Fibroblast of villous mesenchyme (primary cell): ENCODE data around the gene LRCH1. TPM values are rescaled to one million over a fixed set of nuclear protein-coding genes. Genes with fewer than 3 reads are reported as not detected.
"Not testable (repeated sequence)": the region's sequence is repeated elsewhere in the genome, so short reads cannot be mapped to it uniquely, and the experiment has no call there.

Source experiments
- DNase-seq: peaks from one replicate; pipeline ENCODE4 v3.0.0-alpha.2; 2010; ENCODE audit warnings: low read depth
- H3K4me3 ChIP-seq: 2 replicates; pipeline ENCODE4 v1.5.1; 2011; ENCODE audit warnings: low read depth, mild to moderate bottlenecking, low read length
- total RNA-seq: library from RNA; depleted of rRNA; stranded (reverse); fragments of >200 nt; gene quantifications from 2 replicates; pipeline ENCODE4 v1.2.3, GENCODE V29; 2012
- TF ChIP-seq, protein P1 (sequence below): IDR thresholded peaks from 2 replicates; pipeline ENCODE4 v1.5.1; 2012; ENCODE audit warnings: low read depth, mild to moderate bottlenecking, low read length; ENCODE audit not compliant: insufficient read depth

The LRCH1 gene
- total RNA-seq = 8.4 and 9.1 TPM in 2 replicates

GRCh38 chr13:46552889-46553520, at the start of gene LRCH1:
LRCH1 (plus strand) TSS chr13:46553170; CDS start chr13:46553397, 227 bp downstream.
- TF ChIP-seq, protein P1, sequence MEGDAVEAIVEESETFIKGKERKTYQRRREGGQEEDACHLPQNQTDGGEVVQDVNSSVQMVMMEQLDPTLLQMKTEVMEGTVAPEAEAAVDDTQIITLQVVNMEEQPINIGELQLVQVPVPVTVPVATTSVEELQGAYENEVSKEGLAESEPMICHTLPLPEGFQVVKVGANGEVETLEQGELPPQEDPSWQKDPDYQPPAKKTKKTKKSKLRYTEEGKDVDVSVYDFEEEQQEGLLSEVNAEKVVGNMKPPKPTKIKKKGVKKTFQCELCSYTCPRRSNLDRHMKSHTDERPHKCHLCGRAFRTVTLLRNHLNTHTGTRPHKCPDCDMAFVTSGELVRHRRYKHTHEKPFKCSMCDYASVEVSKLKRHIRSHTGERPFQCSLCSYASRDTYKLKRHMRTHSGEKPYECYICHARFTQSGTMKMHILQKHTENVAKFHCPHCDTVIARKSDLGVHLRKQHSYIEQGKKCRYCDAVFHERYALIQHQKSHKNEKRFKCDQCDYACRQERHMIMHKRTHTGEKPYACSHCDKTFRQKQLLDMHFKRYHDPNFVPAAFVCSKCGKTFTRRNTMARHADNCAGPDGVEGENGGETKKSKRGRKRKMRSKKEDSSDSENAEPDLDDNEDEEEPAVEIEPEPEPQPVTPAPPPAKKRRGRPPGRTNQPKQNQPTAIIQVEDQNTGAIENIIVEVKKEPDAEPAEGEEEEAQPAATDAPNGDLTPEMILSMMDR = no peak
- peak within 1 kb of the TSS; percentile 95 for H3K4me3 ChIP-seq
- peak; percentile 93 for DNase-seq

DNA sequence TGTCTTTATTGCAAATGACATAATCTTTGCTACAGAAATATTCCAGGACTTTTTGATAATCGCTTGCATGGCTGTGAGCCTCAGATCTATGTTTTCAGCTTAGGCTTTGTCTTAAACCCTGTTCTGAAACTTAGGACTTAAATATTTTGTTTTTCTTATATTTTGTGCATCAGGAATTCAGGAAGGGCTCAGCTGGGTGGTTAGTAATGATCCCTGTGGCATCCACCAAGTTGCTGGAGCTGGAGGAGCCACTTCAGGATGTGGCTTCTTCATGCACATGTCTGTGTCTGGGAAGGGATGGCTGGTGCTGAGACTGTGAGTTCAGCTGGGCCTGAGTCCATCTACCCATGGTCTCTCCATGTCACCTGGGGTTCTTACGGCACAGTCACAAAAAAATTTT, 48.9 kb upstream of the LRCH1 start:
- no peak overlapping the region for H3K4me3 ChIP-seq
- TF ChIP-seq, protein P1 = no peak
- no peak for DNase-seq

DNA sequence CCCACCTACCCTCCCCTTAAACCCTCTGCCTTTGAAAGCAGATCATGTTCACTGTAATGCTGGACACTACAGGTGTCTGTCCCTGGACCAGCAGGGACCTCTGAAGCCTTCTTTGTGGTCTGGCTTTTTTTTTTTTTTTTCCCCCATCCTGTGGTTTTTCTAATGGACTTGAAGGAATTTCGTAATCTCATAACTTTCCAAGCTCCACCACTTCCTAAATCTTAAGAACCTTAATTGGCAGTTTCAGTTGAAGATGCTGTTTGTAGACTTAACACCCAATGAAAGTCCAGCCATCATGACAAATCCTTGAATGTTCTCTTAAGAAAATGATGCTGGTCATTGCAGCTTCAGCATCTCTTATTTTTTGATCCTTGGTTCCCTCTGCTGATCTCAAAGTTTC, 45.0 kb upstream of the LRCH1 start:
- DNase-seq = no peak
- TF ChIP-seq, protein P1 = no peak
- H3K4me3 ChIP-seq = no peak overlapping the region

GRCh38 chr13:46509981-46510380, 43.0 kb upstream of the LRCH1 start:
- no peak overlapping the region for H3K4me3 ChIP-seq
- no peak for DNase-seq
- TF ChIP-seq, protein P1 = no peak

DNA sequence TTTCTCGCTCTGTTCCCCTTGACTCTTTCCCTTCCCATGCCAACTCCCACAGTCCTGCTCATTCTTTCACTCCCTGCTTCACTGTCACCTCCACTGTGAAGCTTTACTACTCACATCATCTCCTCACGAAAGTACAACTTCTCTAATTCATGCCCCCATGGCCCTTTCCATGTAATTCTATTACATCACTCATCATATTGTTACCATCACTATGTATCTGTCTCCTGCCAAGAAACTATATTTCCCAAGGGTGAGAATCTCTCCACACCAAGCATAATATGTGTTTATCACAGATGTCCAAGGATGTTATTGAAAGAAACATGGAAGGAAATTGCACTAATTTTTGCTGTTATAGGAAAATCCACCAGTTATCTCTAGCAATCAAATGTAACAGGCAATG, 37.2 kb upstream of the LRCH1 start:
- H3K4me3 ChIP-seq = no peak overlapping the region
- DNase-seq = no peak
- TF ChIP-seq, protein P1 = no peak

DNA sequence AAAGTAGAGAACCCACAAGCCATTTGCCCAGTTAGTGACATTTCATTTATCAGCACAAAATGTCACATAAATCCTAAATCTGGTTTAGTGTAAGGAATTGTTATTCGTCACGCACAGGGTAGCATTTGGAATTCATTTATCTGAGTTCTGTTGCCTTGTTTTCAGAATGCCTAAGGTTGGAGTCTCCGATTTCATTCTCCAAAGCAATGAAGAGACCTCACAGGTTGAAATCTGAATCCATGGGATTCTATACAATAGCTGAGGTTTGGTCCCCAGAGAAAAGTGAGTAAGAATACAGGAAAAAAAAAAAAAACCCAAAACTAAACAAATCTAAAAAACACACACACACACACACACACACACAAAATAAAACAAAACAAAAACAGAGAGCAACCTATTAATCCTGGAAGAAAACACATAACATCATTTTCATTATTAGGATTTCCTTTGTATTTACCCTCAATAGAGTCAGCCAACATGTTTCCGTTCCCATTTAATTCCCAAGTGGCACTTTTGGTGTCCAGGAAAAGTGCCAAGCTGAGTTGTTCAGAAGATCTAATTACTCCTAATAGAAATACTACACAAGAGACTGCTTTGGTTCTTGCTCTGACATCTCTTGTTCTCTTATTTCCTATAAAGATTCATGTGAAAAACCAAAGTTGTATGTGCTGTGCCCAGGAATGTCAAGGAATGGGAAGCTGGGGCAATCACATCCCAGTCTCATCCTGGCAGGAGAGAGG, 36.2 kb upstream of the LRCH1 start:
- TF ChIP-seq, protein P1 = no peak
- no peak for DNase-seq
- H3K4me3 ChIP-seq = no peak overlapping the region

DNA sequence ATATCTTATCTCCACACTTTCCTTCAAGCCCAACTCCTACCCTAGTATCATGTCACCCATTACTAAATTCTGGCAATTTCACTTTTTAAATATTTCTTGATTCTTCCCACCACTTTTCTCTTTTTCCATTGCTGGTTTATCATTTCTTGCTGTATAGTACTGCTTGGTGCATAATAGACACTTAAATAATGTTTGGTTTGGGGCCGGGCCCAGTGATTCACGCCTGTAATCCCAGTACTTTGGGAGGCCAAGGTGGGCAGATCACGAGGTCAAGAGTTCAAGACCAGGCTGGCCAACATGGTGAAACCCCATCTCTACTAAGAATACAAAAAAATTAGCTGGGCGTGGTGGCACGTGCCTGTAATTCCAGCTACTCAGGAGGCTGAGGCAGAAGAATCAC, 35.2 kb upstream of the LRCH1 start:
- not testable (repeated sequence) for DNase-seq, H3K4me3 ChIP-seq
